Panc1 (cell line): ENCODE results near the gene NPHP4. TPM values are rescaled to one million over a fixed set of nuclear protein-coding genes. Genes with fewer than 3 reads are reported as not detected.

Experiments
- ATAC-seq: fragments of 200-7000 bp; cut with Tn5 transposase; 2 replicates; pipeline ENCODE4 v1.9.1; 2020; ENCODE audit warnings: mild to moderate bottlenecking, moderate library complexity
- BruUV-seq: library from RNA; stranded (reverse); fragments of 400-500 nt; replicated peaks from 2 replicates; lab custom pipeline; 2021; lab: Mats Ljungman, UMichigan
- CTCF ChIA-PET: fragments of 300-600 bp; sonication (Branson Sonifier 250); formaldehyde crosslinking; loops from one replicate; lab custom pipeline; 2022; ENCODE audit warnings: antibody characterized with exemption; lab: Charles Lee
- POLR2A ChIA-PET: fragments of 300-600 bp; sonication (Branson Sonifier 250); formaldehyde crosslinking; loops from one replicate; lab custom pipeline; 2022; ENCODE audit warnings: antibody characterized with exemption; lab: Charles Lee
- DNase-seq: peaks from one replicate; pipeline ENCODE4 v3.0.0-alpha.2; 2010; ENCODE audit warnings: low read depth, low spot score
- H3K27ac ChIP-seq: 2 replicates; pipeline ENCODE4 v1.5.1; 2011; ENCODE audit warnings: mild to moderate bottlenecking, low read length, inconsistent platforms
- H3K27me3 ChIP-seq: fragments of 200-500 bp; sonication (Bioruptor generic); 2 replicates; pipeline ENCODE4 v1.6.0; 2014; ENCODE audit warnings: low read length, inconsistent platforms; ENCODE audit not compliant: control insufficient read depth, insufficient read depth
- H3K36me3 ChIP-seq: fragments of 200-500 bp; sonication (Bioruptor generic); 2 replicates; pipeline ENCODE4 v1.5.1; 2014; ENCODE audit warnings: inconsistent platforms, mild to moderate bottlenecking, low read length, moderate library complexity; ENCODE audit not compliant: control insufficient read depth, insufficient read depth
- H3K4me1 ChIP-seq: 2 replicates; pipeline ENCODE4 v1.5.1; 2011; ENCODE audit warnings: inconsistent platforms, mild to moderate bottlenecking, low read length, moderate library complexity; ENCODE audit not compliant: control insufficient read depth, insufficient read depth
- H3K4me3 ChIP-seq, 2 experiments: 2 replicates each; pipeline ENCODE4 v1.5.1; 2011 to 2012; ENCODE audit warnings: low read depth in 2 of 2, low read length in 2 of 2, mild to moderate bottlenecking in 2 of 2, inconsistent platforms in 1 of 2, moderate library complexity in 1 of 2
- H3K9me3 ChIP-seq: fragments of 200-500 bp; sonication (Bioruptor generic); 2 replicates; pipeline ENCODE4 v1.5.1; 2014; ENCODE audit warnings: low read depth, mild to moderate bottlenecking, inconsistent platforms, low read length, moderate library complexity; ENCODE audit not compliant: control insufficient read depth, insufficient read depth
- POLR2AphosphoS5 ChIP-seq: IDR thresholded peaks from 2 replicates; pipeline ENCODE4 v1.6.1; 2012; ENCODE audit warnings: mild to moderate bottlenecking, low read depth, low read length, moderate library complexity
- SIN3A ChIP-seq: IDR thresholded peaks from 2 replicates; pipeline ENCODE4 v1.6.1; 2012; ENCODE audit warnings: low read depth, mild to moderate bottlenecking, low read length, moderate library complexity, borderline replicate concordance; ENCODE audit not compliant: insufficient read depth
- TCF7L2 ChIP-seq: IDR thresholded peaks from 2 replicates; pipeline ENCODE4 v1.6.1; 2011; ENCODE audit warnings: mild to moderate bottlenecking, low read depth, low read length, inconsistent platforms
- in situ Hi-C: cut with HindIII; loops from 2 replicates; pipeline ENCODE4 v1.10.0; 2016; ENCODE audit warnings: low sequenced_read_pairs, low pct_unique_long_range_greater_than_20kb
- intact Hi-C: fragments of 100-400 bp; cut with micrococcal nuclease; formaldehyde crosslinking; loops from one replicate; pipeline ENCODE4 v1.10.0; 2022; ENCODE audit not compliant: unreplicated experiment
- total RNA-seq: library from RNA; stranded (reverse); gene quantifications from one replicate; pipeline ENCODE4 v1.2.1, GENCODE V29; 2021; ENCODE audit not compliant: unreplicated experiment
- TF ChIP-seq, protein P1 (sequence below): fragments of 450-650 bp; IDR thresholded peaks from 2 replicates; pipeline ENCODE4 v1.5.1; 2017; ENCODE audit warnings: mild to moderate bottlenecking
- TF ChIP-seq, protein P2 (sequence below), 2 experiments: IDR thresholded peaks; 2 replicates each; pipeline ENCODE4 v1.6.1; 2011 to 2012; ENCODE audit warnings: low read depth in 2 of 2, control low read depth in 1 of 2, low read length in 1 of 2, mild to moderate bottlenecking in 1 of 2, moderate library complexity in 1 of 2; ENCODE audit not compliant: insufficient read depth in 1 of 2

NPHP4 gene
- total RNA-seq, 1 experiment from 2014 or later = 20.1 TPM

DNA sequence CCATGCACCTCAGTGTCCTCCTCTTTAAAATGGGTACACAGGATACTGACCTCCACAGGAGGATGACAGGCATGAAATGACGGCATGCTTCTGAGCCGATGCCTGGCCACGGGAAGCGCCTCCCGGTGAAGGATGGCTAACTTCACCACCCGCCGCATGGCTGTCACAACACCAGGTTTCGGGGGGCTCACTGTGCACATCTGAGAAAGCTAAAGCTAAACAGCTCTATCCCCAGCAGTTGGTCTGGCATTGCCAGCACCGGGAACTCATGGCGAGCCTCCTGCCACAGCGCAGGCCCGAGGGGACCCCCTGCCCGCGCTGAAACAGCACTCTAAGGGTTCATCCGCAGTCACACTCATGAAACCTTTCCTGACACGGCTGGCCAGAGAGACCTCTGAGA lies 16.0 kb downstream of the NPHP4 start:
- CTCF ChIA-PET = interaction anchor here (0.6 kb wide), 1 partner anchor 49 kb away, joined by 3 read pairs; no protein-coding TSS in a partner anchor
- Histone ChIP-seq H3K9me3 (peaks cover 4% of the 10 kb centered on the region; the same call in 1 of the 2 replicates), H3K4me1 (no peaks in the 10 kb centered on the region), H3K27ac (no peak overlapping the region), H3K36me3 (peaks cover 2% of the 10 kb centered on the region), H3K4me3 (no peak overlapping the region), H3K27me3 (no peaks in the 10 kb centered on the region)
- DNase-seq = no peak
- TF ChIP-seq TCF7L2 = no peak
- TF ChIP-seq SIN3A = no peak
- no peak for TF ChIP-seq POLR2AphosphoS5
- TF ChIP-seq, protein P1, sequence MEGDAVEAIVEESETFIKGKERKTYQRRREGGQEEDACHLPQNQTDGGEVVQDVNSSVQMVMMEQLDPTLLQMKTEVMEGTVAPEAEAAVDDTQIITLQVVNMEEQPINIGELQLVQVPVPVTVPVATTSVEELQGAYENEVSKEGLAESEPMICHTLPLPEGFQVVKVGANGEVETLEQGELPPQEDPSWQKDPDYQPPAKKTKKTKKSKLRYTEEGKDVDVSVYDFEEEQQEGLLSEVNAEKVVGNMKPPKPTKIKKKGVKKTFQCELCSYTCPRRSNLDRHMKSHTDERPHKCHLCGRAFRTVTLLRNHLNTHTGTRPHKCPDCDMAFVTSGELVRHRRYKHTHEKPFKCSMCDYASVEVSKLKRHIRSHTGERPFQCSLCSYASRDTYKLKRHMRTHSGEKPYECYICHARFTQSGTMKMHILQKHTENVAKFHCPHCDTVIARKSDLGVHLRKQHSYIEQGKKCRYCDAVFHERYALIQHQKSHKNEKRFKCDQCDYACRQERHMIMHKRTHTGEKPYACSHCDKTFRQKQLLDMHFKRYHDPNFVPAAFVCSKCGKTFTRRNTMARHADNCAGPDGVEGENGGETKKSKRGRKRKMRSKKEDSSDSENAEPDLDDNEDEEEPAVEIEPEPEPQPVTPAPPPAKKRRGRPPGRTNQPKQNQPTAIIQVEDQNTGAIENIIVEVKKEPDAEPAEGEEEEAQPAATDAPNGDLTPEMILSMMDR = no peak
- TF ChIP-seq, protein P2, sequence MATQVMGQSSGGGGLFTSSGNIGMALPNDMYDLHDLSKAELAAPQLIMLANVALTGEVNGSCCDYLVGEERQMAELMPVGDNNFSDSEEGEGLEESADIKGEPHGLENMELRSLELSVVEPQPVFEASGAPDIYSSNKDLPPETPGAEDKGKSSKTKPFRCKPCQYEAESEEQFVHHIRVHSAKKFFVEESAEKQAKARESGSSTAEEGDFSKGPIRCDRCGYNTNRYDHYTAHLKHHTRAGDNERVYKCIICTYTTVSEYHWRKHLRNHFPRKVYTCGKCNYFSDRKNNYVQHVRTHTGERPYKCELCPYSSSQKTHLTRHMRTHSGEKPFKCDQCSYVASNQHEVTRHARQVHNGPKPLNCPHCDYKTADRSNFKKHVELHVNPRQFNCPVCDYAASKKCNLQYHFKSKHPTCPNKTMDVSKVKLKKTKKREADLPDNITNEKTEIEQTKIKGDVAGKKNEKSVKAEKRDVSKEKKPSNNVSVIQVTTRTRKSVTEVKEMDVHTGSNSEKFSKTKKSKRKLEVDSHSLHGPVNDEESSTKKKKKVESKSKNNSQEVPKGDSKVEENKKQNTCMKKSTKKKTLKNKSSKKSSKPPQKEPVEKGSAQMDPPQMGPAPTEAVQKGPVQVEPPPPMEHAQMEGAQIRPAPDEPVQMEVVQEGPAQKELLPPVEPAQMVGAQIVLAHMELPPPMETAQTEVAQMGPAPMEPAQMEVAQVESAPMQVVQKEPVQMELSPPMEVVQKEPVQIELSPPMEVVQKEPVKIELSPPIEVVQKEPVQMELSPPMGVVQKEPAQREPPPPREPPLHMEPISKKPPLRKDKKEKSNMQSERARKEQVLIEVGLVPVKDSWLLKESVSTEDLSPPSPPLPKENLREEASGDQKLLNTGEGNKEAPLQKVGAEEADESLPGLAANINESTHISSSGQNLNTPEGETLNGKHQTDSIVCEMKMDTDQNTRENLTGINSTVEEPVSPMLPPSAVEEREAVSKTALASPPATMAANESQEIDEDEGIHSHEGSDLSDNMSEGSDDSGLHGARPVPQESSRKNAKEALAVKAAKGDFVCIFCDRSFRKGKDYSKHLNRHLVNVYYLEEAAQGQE (IDR thresholded peaks at IDR 0.05; ENCODE audit: insufficient read depth in 1 of 2, low read depth in 2 of 2, low read length in 1 of 2) = no peak
- in situ Hi-C loops (no loop called here), intact Hi-C loops (loop anchor here (10.0 kb wide), 1 partner anchor 461 kb away; no protein-coding TSS in a partner anchor)
- POLR2A ChIA-PET = interaction anchor here (0.6 kb wide), 1 partner anchor 9 kb away, joined by 8 read pairs; no protein-coding TSS in a partner anchor
- ATAC-seq = no peak
- BruUV-seq = no TSS peak

DNA sequence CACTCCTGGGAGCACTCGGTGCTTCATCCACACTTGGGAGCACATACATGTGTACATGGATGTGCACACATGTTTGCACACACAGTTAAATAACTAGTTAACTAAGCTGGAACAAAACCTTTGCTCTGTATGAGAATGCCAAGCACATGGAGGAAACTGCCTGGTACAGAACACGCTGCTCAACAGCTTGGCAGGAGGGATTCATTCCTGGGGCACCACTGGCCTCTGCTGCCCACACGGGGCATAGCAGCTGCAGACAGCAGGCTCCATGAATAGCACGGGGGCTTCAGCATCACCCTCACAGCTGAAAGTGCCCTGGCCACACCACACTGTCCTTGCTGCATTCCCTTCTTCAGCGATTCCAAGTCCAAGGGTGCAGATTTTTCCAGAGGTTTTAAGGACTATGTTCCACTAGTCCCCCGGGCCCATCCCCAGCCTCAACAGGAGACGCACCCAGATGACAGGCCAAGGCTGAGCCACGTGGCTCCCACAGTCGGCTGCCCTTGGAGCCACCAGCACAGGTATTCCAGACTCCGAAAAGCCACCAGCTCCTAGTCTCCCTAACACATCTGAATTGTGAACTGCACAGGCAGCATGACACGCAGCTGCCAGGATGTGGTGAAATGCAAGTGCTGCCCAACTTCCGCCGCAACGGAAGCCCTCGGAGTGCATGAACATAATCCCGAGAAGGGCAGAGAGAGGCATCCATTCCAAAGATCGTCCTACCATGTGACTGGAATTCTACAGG lies 16.9 kb downstream of the NPHP4 start:
- Histone ChIP-seq H3K9me3 (peaks cover 4% of the 10 kb centered on the region; the same call in 1 of the 2 replicates), H3K4me1 (no peaks in the 10 kb centered on the region), H3K27me3 (no peaks in the 10 kb centered on the region), H3K27ac (no peak overlapping the region), H3K36me3 (peaks cover 2% of the 10 kb centered on the region), H3K4me3 (no peak overlapping the region)
- POLR2A ChIA-PET = no interaction called here
- no peak for DNase-seq
- no TSS peak for BruUV-seq
- TF ChIP-seq SIN3A (no peak), TCF7L2 (no peak)
- TF ChIP-seq, protein P2 (IDR thresholded peaks at IDR 0.05; ENCODE audit: insufficient read depth in 1 of 2, low read depth in 2 of 2, low read length in 1 of 2) = no peak
- TF ChIP-seq, protein P1 = peak; percentile 76; the same call in 1 of the 2 replicates
- CTCF ChIA-PET = no interaction called here
- in situ Hi-C loops = no loop called here
- peak; percentile 66 for ATAC-seq
- intact Hi-C loops = loop anchor here (10.0 kb wide), 1 partner anchor 461 kb away; no protein-coding TSS in a partner anchor
